ENCODE data around the gene NCOA7.
"Not testable (repeated sequence)": the region's sequence is repeated elsewhere in the genome, so short reads cannot be mapped to it uniquely, and the experiment has no call there.

NCOA7 gene

DNA sequence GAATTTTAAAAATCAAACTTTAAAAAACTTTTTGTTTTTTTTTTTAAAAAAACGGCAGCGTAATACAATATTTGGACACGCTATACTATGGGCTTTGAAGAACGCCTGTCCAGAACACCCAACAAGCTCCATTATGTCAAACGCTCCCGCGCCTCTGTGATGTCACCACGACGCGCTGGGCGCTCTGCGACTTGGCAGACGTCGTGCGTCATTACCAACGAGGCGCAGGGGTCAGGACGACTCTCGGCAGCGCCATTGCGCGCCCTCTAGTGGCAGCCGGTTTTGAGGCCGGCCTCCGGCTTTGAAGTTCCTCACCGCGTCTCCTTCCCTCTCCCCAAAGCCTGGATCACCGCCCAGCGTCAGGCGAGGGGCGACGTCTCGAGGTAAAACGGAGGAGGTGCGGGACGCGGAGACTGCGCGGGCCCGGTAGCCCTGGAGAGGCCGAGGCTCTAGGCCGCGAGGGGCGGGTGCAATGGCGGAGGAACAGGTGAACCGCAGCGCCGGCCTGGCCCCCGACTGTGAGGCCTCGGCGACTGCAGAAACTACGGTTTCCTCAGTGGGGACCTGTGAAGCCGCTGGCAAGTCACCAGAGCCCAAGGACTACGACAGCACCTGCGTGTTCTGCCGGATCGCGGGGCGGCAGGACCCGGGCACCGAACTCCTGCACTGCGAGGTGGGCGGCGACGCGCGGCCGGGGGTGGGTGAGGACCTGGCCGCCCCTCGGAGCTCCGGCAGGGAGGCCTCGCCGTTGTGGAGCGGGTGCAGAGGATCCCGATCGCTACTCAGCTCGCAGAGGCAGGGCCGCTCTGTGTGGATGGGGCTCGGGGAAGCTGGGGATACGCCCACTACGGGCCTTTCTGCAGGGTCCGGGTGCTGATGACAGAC lies 166.0 kb downstream of the NCOA7 start, which contains the start of gene HINT3:
TSS of gene HINT3 (plus strand) at position 265 of the 885 bp plus-strand sequence. CDS start at position 473, 208 bp downstream.
- Histone ChIP-seq H3K9ac (ENCODE audit: low read length) (peak within 1 kb of the TSS; percentile 97), H3K27me3 (ENCODE audit: control insufficient read depth, insufficient read depth, low read length) (no peaks in the 10 kb centered on the region), H3K36me3 (ENCODE audit: control insufficient read depth, insufficient read depth, low read length) (no peaks in the 10 kb centered on the region), H3K9me3 (ENCODE audit: control insufficient read depth, low read length) (no peaks in the 10 kb centered on the region), H3K4me3 (ENCODE audit: low read length) (peak within 1 kb of the TSS; percentile 52), H3K4me1 (ENCODE audit: control insufficient read depth, insufficient read depth, low read length) (peaks cover 25% of the 10 kb centered on the region)

DNA sequence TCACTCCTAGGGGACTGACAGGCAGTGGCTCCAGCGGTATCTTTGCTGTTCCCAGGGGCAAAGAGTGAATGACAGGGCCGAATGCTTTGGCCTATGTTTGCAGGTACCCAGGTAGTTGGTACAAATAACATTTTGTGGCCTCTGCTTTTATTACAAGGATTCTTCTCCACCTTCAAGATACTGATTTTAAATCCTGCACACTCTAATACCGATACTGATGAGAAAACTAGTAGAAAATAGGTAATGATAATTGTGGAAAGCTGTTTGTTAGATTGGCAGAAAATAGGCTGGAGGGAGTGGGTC lies 166.6 kb downstream of the NCOA7 start:
- H3K4me3 ChIP-seq (ENCODE audit: low read length) = peak overlapping the region; percentile 52
- H3K4me1 ChIP-seq (ENCODE audit: control insufficient read depth, insufficient read depth, low read length) = peaks cover 25% of the 10 kb centered on the region
- no peaks in the 10 kb centered on the region for H3K36me3 ChIP-seq (ENCODE audit: control insufficient read depth, insufficient read depth, low read length)
- no peaks in the 10 kb centered on the region for H3K9me3 ChIP-seq (ENCODE audit: control insufficient read depth, low read length)
- peak overlapping the region; percentile 97 for H3K9ac ChIP-seq (ENCODE audit: low read length)
- H3K27me3 ChIP-seq (ENCODE audit: control insufficient read depth, insufficient read depth, low read length) = no peaks in the 10 kb centered on the region

DNA sequence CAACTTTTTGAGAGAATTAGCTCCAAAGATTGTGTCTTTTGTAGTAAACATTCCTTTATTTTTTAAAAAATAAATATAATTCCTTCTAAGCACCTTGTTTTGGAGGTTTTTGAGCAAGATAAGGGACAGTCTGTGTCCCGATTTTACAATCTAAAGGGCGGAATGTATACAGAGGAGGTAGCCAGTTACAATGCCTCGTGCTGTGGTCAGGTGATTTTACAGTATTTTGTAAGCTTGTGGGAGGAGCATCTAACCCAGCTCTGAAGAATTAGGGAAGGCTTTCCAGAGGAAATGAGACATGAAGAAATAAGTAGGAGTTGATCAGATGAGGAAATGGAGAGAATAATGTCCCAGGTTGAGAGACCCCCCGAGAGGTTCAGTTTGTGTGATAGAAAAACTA lies 167.1 kb downstream of the NCOA7 start:
- H3K27me3 ChIP-seq (ENCODE audit: control insufficient read depth, insufficient read depth, low read length) = no peaks in the 10 kb centered on the region
- H3K9ac ChIP-seq (ENCODE audit: low read length) = peak overlapping the region; percentile 97
- peaks cover 24% of the 10 kb centered on the region for H3K4me1 ChIP-seq (ENCODE audit: control insufficient read depth, insufficient read depth, low read length)
- H3K9me3 ChIP-seq (ENCODE audit: control insufficient read depth, low read length) = no peaks in the 10 kb centered on the region
- no peaks in the 10 kb centered on the region for H3K36me3 ChIP-seq (ENCODE audit: control insufficient read depth, insufficient read depth, low read length)
- H3K4me3 ChIP-seq (ENCODE audit: low read length) = peak overlapping the region; percentile 52

DNA sequence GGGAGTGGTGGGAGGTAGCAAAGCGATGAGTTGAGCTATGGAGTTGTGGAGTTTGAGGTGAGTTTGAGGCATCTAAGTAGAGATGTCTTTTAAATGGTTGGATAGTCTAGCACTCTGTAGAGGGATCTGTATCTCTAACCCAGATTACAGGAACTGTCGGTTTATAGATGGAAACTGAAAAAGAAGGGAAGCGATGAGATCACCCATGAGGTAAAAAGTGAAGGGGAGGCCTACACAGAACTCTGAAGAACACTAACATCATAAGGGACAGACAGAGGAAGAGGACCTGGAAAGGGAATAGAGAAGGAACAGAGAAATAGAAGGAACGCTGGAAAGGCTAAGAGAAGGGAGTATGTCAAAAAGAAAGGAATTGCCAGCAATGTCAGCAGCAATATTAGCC lies 168.3 kb downstream of the NCOA7 start:
- H3K27me3 ChIP-seq (ENCODE audit: control insufficient read depth, insufficient read depth, low read length) = no peaks in the 10 kb centered on the region
- no peak overlapping the region for H3K4me3 ChIP-seq (ENCODE audit: low read length)
- peaks cover 21% of the 10 kb centered on the region for H3K4me1 ChIP-seq (ENCODE audit: control insufficient read depth, insufficient read depth, low read length)
- H3K9me3 ChIP-seq (ENCODE audit: control insufficient read depth, low read length) = no peaks in the 10 kb centered on the region
- no peak overlapping the region for H3K9ac ChIP-seq (ENCODE audit: low read length)
- H3K36me3 ChIP-seq (ENCODE audit: control insufficient read depth, insufficient read depth, low read length) = no peaks in the 10 kb centered on the region

DNA sequence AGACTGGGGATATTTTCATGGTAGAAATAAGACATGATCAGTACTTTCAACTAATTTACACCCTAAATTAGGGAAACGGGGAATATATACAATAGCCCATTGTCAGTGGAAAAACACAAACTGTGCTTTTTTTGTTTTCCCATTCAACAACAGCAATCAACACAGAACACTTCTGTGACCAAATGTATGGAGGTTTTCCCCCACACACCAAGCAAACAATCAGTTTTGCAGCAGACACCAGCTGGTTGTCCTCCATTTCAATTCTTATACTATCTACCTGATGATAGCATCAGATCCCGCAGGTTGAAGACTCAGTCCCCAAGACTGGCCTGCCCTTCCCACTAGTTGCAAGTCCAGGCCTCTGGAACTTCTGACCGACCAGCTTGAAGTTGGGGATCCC lies 170.4 kb downstream of the NCOA7 start:
- H3K4me3 ChIP-seq (ENCODE audit: low read length) = no peak overlapping the region

DNA sequence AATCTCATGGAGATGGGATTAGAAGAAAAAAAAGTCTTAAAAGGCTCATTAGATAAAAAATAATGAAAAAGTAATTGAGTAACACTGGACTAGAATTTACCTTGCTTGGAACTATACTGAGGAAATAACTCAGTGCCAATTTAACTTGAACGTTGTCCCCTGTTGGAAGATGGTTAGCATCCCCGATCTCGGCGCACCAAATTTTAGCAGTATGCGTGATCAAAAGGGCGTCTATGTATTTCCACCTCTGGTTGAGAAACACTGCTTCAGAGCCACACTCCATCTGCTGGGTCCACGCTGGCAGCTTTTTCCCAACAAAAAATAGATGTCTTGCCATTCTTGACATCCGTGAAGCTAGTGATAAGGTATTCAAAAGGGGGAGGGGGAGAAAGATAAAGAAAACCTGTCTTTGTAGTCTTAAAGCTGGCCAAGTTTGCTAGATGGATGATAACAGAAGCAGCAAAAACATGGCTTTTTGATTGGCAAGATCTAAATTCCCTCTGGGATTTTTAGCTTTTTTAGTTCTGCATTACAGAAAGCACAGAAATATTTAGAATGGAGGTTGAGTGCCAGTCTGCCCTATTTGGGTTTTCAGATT lies 172.2 kb downstream of the NCOA7 start:
- Histone ChIP-seq H3K36me3 (ENCODE audit: control insufficient read depth, insufficient read depth, low read length) (no peaks in the 10 kb centered on the region), H3K27me3 (ENCODE audit: control insufficient read depth, insufficient read depth, low read length) (no peaks in the 10 kb centered on the region), H3K4me1 (ENCODE audit: control insufficient read depth, insufficient read depth, low read length) (peaks cover 21% of the 10 kb centered on the region), H3K4me3 (ENCODE audit: low read length) (no peak overlapping the region), H3K9ac (ENCODE audit: low read length) (no peak overlapping the region), H3K9me3 (ENCODE audit: control insufficient read depth, low read length) (no peaks in the 10 kb centered on the region)

More for the DNA sequence above, 170.4 kb downstream of the NCOA7 start:
- H3K9me3 ChIP-seq (ENCODE audit: control insufficient read depth, low read length) = no peaks in the 10 kb centered on the region
- no peak overlapping the region for H3K9ac ChIP-seq (ENCODE audit: low read length)
- no peaks in the 10 kb centered on the region for H3K36me3 ChIP-seq (ENCODE audit: control insufficient read depth, insufficient read depth, low read length)
- H3K27me3 ChIP-seq (ENCODE audit: control insufficient read depth, insufficient read depth, low read length) = no peaks in the 10 kb centered on the region
- peaks cover 21% of the 10 kb centered on the region for H3K4me1 ChIP-seq (ENCODE audit: control insufficient read depth, insufficient read depth, low read length)

DNA sequence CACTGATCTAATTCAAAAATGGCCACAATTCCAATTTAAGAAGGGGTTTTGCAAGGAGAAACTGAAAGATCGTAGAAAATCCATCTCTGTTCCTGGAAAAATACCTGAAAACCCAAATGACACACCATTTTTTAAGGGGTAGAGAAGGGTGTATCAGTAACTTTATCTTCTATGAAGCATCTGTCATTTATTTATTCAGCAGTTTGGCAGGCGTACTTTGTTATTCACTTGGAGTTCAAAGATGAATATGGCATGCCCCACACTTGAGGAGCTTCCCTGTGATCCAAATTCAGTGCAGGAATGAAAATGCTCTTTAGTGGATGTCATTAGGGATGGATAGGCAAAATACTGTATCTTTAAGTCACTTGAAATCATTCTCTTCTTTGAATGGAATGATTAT lies 173.1 kb downstream of the NCOA7 start:
- Histone ChIP-seq H3K4me3 (ENCODE audit: low read length) (no peak overlapping the region), H3K36me3 (ENCODE audit: control insufficient read depth, insufficient read depth, low read length) (no peaks in the 10 kb centered on the region), H3K27me3 (ENCODE audit: control insufficient read depth, insufficient read depth, low read length) (no peaks in the 10 kb centered on the region), H3K9me3 (ENCODE audit: control insufficient read depth, low read length) (no peaks in the 10 kb centered on the region), H3K9ac (ENCODE audit: low read length) (no peak overlapping the region), H3K4me1 (ENCODE audit: control insufficient read depth, insufficient read depth, low read length) (peaks cover 13% of the 10 kb centered on the region)

DNA sequence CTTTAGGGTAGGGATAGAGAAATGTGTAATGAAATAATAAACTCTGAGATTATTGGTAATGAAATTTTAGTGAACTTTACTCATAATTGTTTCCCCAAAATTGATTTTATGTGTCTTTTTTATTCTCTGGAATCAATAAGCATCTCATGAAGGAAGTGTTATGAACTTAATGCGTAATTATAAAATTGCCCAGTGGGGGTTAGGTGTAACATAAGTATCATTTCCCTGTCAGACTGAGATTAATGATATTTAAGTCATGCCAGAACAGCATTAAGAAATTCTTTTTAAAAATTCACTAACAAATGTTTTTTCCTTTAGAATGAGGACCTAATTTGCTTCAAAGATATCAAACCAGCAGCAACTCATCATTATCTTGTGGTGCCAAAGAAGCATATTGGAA lies 175.8 kb downstream of the NCOA7 start:
- no peaks in the 10 kb centered on the region for H3K27me3 ChIP-seq (ENCODE audit: control insufficient read depth, insufficient read depth, low read length)
- H3K9ac ChIP-seq (ENCODE audit: low read length) = no peak overlapping the region
- peaks cover 4% of the 10 kb centered on the region for H3K4me1 ChIP-seq (ENCODE audit: control insufficient read depth, insufficient read depth, low read length)
- H3K36me3 ChIP-seq (ENCODE audit: control insufficient read depth, insufficient read depth, low read length) = no peaks in the 10 kb centered on the region
- no peaks in the 10 kb centered on the region for H3K9me3 ChIP-seq (ENCODE audit: control insufficient read depth, low read length)
- no peak overlapping the region for H3K4me3 ChIP-seq (ENCODE audit: low read length)

DNA sequence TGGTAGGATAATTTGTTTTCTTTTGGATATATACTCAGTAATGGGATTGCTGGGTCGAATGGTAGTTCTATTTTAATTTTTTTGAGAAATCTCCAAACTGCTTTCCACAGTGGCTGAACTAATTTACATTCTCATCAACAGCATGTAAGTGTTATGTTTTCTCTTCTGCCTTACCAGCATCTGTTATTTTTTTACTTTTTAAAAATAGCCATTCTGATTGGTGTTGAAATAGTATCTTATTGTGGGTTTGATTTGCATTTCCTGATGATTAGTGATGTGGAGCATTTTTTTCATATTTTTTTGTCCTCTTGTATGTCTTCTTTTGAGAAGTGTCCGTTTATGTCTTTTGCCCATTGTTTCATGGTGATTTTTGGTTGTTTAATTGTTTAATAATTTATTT lies 177.7 kb downstream of the NCOA7 start:
- H3K36me3 ChIP-seq (ENCODE audit: control insufficient read depth, insufficient read depth, low read length) = no peaks in the 10 kb centered on the region
- H3K9me3 ChIP-seq (ENCODE audit: control insufficient read depth, low read length) = no peaks in the 10 kb centered on the region
- H3K27me3 ChIP-seq (ENCODE audit: control insufficient read depth, insufficient read depth, low read length) = no peaks in the 10 kb centered on the region

DNA sequence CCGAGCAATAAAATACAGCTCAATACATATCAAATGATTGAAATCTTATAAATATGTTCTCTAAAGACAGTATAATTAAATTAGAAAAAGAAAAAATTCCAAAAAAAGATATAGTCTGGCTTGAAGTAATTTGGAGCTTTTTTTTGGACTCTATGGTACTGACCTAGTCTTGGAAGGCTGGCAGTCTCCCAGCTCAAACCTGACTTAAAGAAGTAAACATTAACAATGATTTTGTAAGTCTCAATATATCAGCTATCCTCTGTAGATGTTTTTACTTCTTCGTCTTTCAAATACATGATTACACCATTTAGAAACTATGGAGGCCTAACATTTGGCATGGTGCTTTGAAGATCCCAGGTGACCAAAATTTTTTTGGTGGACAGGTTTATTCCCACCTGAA lies 180.0 kb downstream of the NCOA7 start:
- Histone ChIP-seq H3K36me3 (ENCODE audit: control insufficient read depth, insufficient read depth, low read length) (no peaks in the 10 kb centered on the region), H3K4me1 (ENCODE audit: control insufficient read depth, insufficient read depth, low read length) (no peaks in the 10 kb centered on the region), H3K4me3 (ENCODE audit: low read length) (no peak overlapping the region), H3K9ac (ENCODE audit: low read length) (no peak overlapping the region), H3K27me3 (ENCODE audit: control insufficient read depth, insufficient read depth, low read length) (no peaks in the 10 kb centered on the region), H3K9me3 (ENCODE audit: control insufficient read depth, low read length) (no peaks in the 10 kb centered on the region)

More for the DNA sequence above, 177.7 kb downstream of the NCOA7 start:
- Histone ChIP-seq H3K9ac (ENCODE audit: low read length) (no peak overlapping the region), H3K4me1 (ENCODE audit: control insufficient read depth, insufficient read depth, low read length) (no peaks in the 10 kb centered on the region), H3K4me3 (ENCODE audit: low read length) (no peak overlapping the region)

DNA sequence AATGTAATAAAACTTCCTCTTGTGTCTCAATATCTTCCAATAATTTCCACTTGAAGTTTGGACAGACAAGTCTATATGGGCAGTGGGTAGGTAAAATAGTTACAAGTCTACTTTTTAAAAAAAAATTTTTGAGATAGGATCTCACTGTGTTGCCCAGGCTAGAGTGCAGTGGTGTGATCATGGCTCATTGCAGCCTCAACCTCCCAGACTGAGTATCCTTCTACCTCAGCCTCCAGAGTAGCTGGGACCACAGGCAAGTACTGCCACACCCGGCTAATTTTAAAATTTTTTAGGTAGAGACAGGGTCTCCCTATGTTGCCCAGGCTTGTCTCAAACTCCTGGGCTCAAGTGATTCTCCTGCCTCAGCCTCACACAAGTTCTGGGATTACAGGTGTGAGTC lies 181.7 kb downstream of the NCOA7 start:
- not testable (repeated sequence) for H3K27me3 ChIP-seq (ENCODE audit: control insufficient read depth, insufficient read depth, low read length); H3K4me1 ChIP-seq (ENCODE audit: control insufficient read depth, insufficient read depth, low read length); H3K4me3 ChIP-seq (ENCODE audit: low read length); H3K9me3 ChIP-seq (ENCODE audit: control insufficient read depth, low read length); H3K36me3 ChIP-seq (ENCODE audit: control insufficient read depth, insufficient read depth, low read length); H3K9ac ChIP-seq (ENCODE audit: low read length)

DNA sequence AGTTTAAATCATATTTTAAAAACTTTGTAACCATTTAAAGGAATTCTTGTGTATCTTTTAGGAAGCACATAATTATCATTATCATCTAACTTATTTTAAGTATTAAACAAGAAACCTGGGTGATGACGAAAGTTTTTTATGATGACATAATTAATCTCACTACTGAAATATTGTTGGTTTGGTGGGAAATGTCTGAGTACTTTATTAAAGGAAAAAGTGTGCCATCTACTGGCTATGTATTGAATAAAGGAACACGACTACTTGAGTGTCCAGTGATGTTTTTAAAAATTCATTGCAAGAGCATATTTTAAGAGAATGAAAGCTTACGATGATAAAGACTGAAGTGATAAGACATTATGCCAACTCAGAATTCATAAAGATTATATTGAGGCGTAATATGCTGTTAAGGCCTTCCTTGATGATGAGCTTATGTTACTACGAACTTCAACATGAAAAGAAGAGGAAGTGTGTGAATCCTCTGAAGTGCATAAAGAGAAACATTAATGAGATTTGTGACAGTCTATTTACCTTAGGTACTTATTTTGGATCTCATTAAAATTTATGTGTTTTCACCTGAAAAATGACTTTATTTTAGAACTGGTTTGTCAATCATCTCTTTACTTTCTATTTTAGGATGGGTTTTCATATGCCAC lies 183.6 kb downstream of the NCOA7 start:
- H3K9me3 ChIP-seq (ENCODE audit: control insufficient read depth, low read length) = no peaks in the 10 kb centered on the region
- H3K4me3 ChIP-seq (ENCODE audit: low read length) = no peak overlapping the region
- H3K27me3 ChIP-seq (ENCODE audit: control insufficient read depth, insufficient read depth, low read length) = no peaks in the 10 kb centered on the region
- no peaks in the 10 kb centered on the region for H3K4me1 ChIP-seq (ENCODE audit: control insufficient read depth, insufficient read depth, low read length)
- no peak overlapping the region for H3K9ac ChIP-seq (ENCODE audit: low read length)
- H3K36me3 ChIP-seq (ENCODE audit: control insufficient read depth, insufficient read depth, low read length) = no peaks in the 10 kb centered on the region
